Caco-2 (cell line): ENCODE results near the gene FOXD4. TPM values are rescaled to one million over a fixed set of nuclear protein-coding genes. Genes with fewer than 3 reads are reported as not detected.
"Not testable (repeated sequence)": the region's sequence is repeated elsewhere in the genome, so short reads cannot be mapped to it uniquely, and the experiment has no call there.

ENCODE experiments used
- Bru-seq: library from RNA; stranded (reverse); fragments of 400-500 nt; gene quantifications from one replicate; lab custom pipeline; 2021; lab: Mats Ljungman, UMichigan
- BruChase-seq, 2 experiments: library from RNA; stranded (reverse); fragments of 400-500 nt; gene quantifications; one replicate each; lab custom pipeline; 2021; lab: Mats Ljungman, UMichigan
- BruUV-seq: library from RNA; stranded (reverse); fragments of 400-500 nt; replicated peaks from 2 replicates; lab custom pipeline; 2021; lab: Mats Ljungman, UMichigan
- CTCF ChIA-PET: fragments of 300-600 bp; sonication (Branson Sonifier 250); formaldehyde crosslinking; loops from one replicate; lab custom pipeline; 2022; ENCODE audit warnings: antibody characterized with exemption; lab: Charles Lee
- POLR2A ChIA-PET: fragments of 300-600 bp; sonication (Branson Sonifier 250); formaldehyde crosslinking; loops from one replicate; lab custom pipeline; 2022; ENCODE audit warnings: antibody characterized with exemption; lab: Charles Lee
- DNase-seq, 2 experiments: peaks; one replicate each; pipeline versions ENCODE4 v3.0.0 to v3.0.0-alpha.2; 2020 to 2022
- H3K27me3 ChIP-seq: replicated peaks from 2 replicates; pipeline ENCODE4 v1.6.0; 2011; ENCODE audit warnings: low read length; ENCODE audit not compliant: control insufficient read depth, insufficient read depth
- H3K36me3 ChIP-seq: 2 replicates; pipeline ENCODE4 v1.5.1; 2011; ENCODE audit warnings: low read length; ENCODE audit not compliant: control insufficient read depth, insufficient read depth
- H3K4me1 ChIP-seq: fragments of 250-450 bp; sonication (Bioruptor Pico); 2 replicates; pipeline ENCODE4 v1.5.1; 2020; ENCODE audit warnings: mild to moderate bottlenecking
- H3K4me3 ChIP-seq: 2 replicates; pipeline ENCODE4 v1.5.1; 2011; ENCODE audit warnings: low read depth, mild to moderate bottlenecking, control low read depth, low read length
- H3K9me3 ChIP-seq: fragments of 250-450 bp; sonication (Bioruptor Pico); 2 replicates; pipeline ENCODE4 v1.5.1; 2020; ENCODE audit warnings: mild to moderate bottlenecking, moderate library complexity
- H3K27ac Mint-ChIP-seq: one replicate; pipeline ENCODE4 v1.8.0; 2022; ENCODE audit warnings: mixed read lengths; ENCODE audit not compliant: unreplicated experiment
- H3K27me3 Mint-ChIP-seq: one replicate; pipeline ENCODE4 v1.8.0; 2022; ENCODE audit warnings: mixed read lengths; ENCODE audit not compliant: insufficient read depth, unreplicated experiment
- H3K36me3 Mint-ChIP-seq: one replicate; pipeline ENCODE4 v1.8.0; 2022; ENCODE audit warnings: mild to moderate bottlenecking, mixed read lengths; ENCODE audit not compliant: insufficient read depth, unreplicated experiment
- H3K4me1 Mint-ChIP-seq: one replicate; pipeline ENCODE4 v1.8.0; 2022; ENCODE audit warnings: low read depth, mixed read lengths; ENCODE audit not compliant: unreplicated experiment
- H3K4me3 Mint-ChIP-seq: one replicate; pipeline ENCODE4 v1.8.0; 2022; ENCODE audit warnings: mild to moderate bottlenecking, moderate library complexity, mixed read lengths; ENCODE audit not compliant: unreplicated experiment
- H3K9me3 Mint-ChIP-seq: one replicate; pipeline ENCODE4 v1.8.0; 2022; ENCODE audit warnings: mixed read lengths; ENCODE audit not compliant: unreplicated experiment
- intact Hi-C: fragments of 100-400 bp; cut with micrococcal nuclease; formaldehyde crosslinking; loops from one replicate; pipeline ENCODE4 v1.10.0; 2022; ENCODE audit not compliant: unreplicated experiment
- long read RNA-seq: library from polyadenylated mRNA; stranded (forward); transcript quantifications from one replicate; pipeline ENCODE4 v2.0.0, GENCODE V29; 2022
- total RNA-seq: library from RNA; stranded (reverse); gene quantifications from 2 replicates; pipeline ENCODE4 v1.2.3, GENCODE V29; 2022

The FOXD4 gene
- total RNA-seq = 0.56 and 0.93 TPM in 2 replicates
- Bru-seq, nascent RNA = percentile 47 among the genes with signal in this experiment
- percentile 57 among the genes with signal in this experiment for BruChase-seq, experiment 1, labeled RNA remaining after a 2-hour chase
- percentile 55 among the genes with signal in this experiment for BruChase-seq, experiment 2, labeled RNA remaining after a 6-hour chase
- long read RNA-seq = 0 reads

GRCh38 chr9:117995-118467, at the start of gene FOXD4:
TSS of gene FOXD4 (minus strand) at chr9:118417. CDS start at chr9:118119, 298 bp downstream.
- BruUV-seq, H3K36me3 ChIP-seq, DNase-seq, H3K9me3 ChIP-seq, CTCF ChIA-PET, H3K27ac Mint-ChIP-seq, H3K4me1 ChIP-seq, intact Hi-C loops, H3K27me3 ChIP-seq, H3K27me3 Mint-ChIP-seq, H3K9me3 Mint-ChIP-seq, H3K4me3 Mint-ChIP-seq, H3K4me3 ChIP-seq, POLR2A ChIA-PET, H3K4me1 Mint-ChIP-seq: not testable (repeated sequence)
- H3K36me3 Mint-ChIP-seq = peaks cover 10% of the 10 kb centered on the region

- H3K27me3 ChIP-seq, H3K4me3 Mint-ChIP-seq, POLR2A ChIA-PET, H3K4me1 ChIP-seq, intact Hi-C loops, H3K27me3 Mint-ChIP-seq, H3K4me1 Mint-ChIP-seq, H3K36me3 ChIP-seq, H3K27ac Mint-ChIP-seq, H3K4me3 ChIP-seq, DNase-seq, CTCF ChIA-PET, BruUV-seq, H3K9me3 Mint-ChIP-seq, H3K9me3 ChIP-seq, H3K36me3 Mint-ChIP-seq: not testable (repeated sequence)
Observed at GRCh38 chr9:159871-160270, 41.7 kb upstream of the FOXD4 start.

GRCh38 chr9:151173-151572, 33.0 kb upstream of the FOXD4 start:
- POLR2A ChIA-PET, DNase-seq, H3K27ac Mint-ChIP-seq, CTCF ChIA-PET, H3K9me3 ChIP-seq, H3K9me3 Mint-ChIP-seq, H3K4me3 ChIP-seq, intact Hi-C loops, H3K4me1 ChIP-seq, H3K4me1 Mint-ChIP-seq, H3K36me3 ChIP-seq, BruUV-seq, H3K27me3 Mint-ChIP-seq, H3K36me3 Mint-ChIP-seq, H3K27me3 ChIP-seq, H3K4me3 Mint-ChIP-seq: not testable (repeated sequence)

DNA sequence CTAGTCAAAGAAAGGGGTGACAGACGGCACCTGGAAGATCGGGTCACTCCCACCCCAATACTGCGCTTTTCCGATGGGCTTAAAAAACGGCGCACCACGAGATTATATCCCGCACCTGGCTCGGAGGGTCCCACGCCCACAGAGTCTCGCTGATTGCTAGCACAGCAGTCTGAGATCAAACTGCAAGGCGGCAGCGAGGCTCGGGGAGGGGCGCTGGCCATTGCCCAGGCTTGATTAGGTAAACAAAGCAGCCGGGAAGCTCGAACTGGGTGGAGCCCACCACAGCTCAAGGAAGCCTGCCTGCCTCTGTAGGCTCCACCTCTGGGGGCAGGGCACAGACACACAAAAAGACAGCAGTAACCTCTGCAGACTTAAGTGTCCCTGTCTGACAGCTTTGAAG, 21.7 kb upstream of the FOXD4 start:
- intact Hi-C loops, H3K4me1 Mint-ChIP-seq, H3K4me1 ChIP-seq, BruUV-seq, H3K27me3 ChIP-seq, H3K4me3 ChIP-seq, CTCF ChIA-PET, H3K36me3 Mint-ChIP-seq, H3K9me3 ChIP-seq, POLR2A ChIA-PET, H3K27ac Mint-ChIP-seq, H3K27me3 Mint-ChIP-seq, H3K9me3 Mint-ChIP-seq, H3K4me3 Mint-ChIP-seq, DNase-seq, H3K36me3 ChIP-seq: not testable (repeated sequence)

- H3K4me3 ChIP-seq, H3K9me3 ChIP-seq, BruUV-seq, H3K4me1 ChIP-seq, H3K4me1 Mint-ChIP-seq, H3K27me3 Mint-ChIP-seq, H3K4me3 Mint-ChIP-seq, H3K27me3 ChIP-seq, intact Hi-C loops, H3K9me3 Mint-ChIP-seq, H3K36me3 ChIP-seq, POLR2A ChIA-PET, DNase-seq, CTCF ChIA-PET, H3K27ac Mint-ChIP-seq: not testable (repeated sequence)
- peaks cover 10% of the 10 kb centered on the region for H3K36me3 Mint-ChIP-seq
Observed at GRCh38 chr9:117144-117994, 848 bp downstream of the FOXD4 start.

GRCh38 chr9:116239-117077, 1.8 kb downstream of the FOXD4 start:
- H3K9me3 Mint-ChIP-seq, H3K4me3 Mint-ChIP-seq, intact Hi-C loops, DNase-seq, POLR2A ChIA-PET, H3K4me1 Mint-ChIP-seq, H3K27ac Mint-ChIP-seq, H3K4me1 ChIP-seq, H3K4me3 ChIP-seq, H3K27me3 ChIP-seq, BruUV-seq, H3K9me3 ChIP-seq, H3K27me3 Mint-ChIP-seq, CTCF ChIA-PET, H3K36me3 ChIP-seq: not testable (repeated sequence)
- peaks cover 10% of the 10 kb centered on the region for H3K36me3 Mint-ChIP-seq
